Stomach smooth muscle (tissue), 2 donors: ENCODE measurements around the gene CDH23.

ENCODE experiments used
- H3K27ac ChIP-seq: one replicate; pipeline ENCODE4 v1.7.0; 2013; ENCODE audit warnings: mild to moderate bottlenecking, low read length, inconsistent platforms
- H3K27me3 ChIP-seq, 2 donors: one replicate each; pipeline ENCODE4 v1.7.0; 2013; ENCODE audit warnings: low read length in 2 of 2; ENCODE audit not compliant: insufficient read depth in 2 of 2, control insufficient read depth in 1 of 2
- H3K36me3 ChIP-seq, 2 donors: one replicate each; pipeline ENCODE4 v1.7.0; 2013; ENCODE audit warnings: low read length in 2 of 2; ENCODE audit not compliant: control insufficient read depth in 2 of 2, insufficient read depth in 2 of 2
- H3K4me1 ChIP-seq: one replicate; pipeline ENCODE4 v1.7.0; 2013; ENCODE audit warnings: low read length; ENCODE audit not compliant: control insufficient read depth, insufficient read depth
- H3K4me3 ChIP-seq, 2 donors: one replicate each; pipeline ENCODE4 v1.7.0; 2013; ENCODE audit warnings: low read length in 2 of 2
- H3K9ac ChIP-seq, 2 donors: one replicate each; pipeline ENCODE4 v1.7.0; 2013; ENCODE audit warnings: low read length in 2 of 2, mild to moderate bottlenecking in 1 of 2
- H3K9me3 ChIP-seq, 2 donors: one replicate each; pipeline ENCODE4 v1.7.0; 2013; ENCODE audit warnings: low read length in 2 of 2; ENCODE audit not compliant: control insufficient read depth in 2 of 2
- donor health status: healthy.
- donor health status: Pancreatic carcinoma.

Gene CDH23

DNA sequence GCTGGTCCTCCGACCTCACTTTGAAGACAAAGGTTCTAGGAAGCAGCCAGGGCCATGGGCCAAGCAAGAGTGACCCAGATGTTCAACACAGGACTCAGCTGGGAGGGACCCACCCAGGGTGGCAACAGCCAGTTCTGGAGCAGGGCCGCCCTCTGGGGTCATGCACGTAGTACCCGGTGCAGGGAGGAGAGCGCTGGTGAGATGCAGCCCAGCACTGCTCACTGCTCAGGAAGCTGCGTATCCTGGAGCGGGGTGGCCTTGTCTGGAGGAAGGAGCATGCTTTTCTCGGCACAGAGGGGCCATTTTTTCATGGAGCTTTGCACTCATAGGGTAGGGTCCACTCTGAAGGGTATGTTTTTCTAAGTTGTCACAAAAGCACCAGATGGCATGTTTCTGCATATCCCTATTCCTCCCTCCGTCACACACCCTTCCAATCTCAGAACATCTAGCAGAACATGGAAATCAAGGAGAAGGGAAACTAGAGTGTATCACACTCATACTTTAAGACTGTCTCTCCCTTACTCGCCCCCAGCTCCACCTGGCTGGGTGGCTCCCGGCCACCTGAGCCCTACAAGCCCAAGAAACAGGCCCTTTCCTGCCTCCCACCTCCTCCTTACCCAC, 132.6 kb downstream of the CDH23 start:
- Histone ChIP-seq H3K9ac (no peak overlapping the region), H3K27ac (no peak overlapping the region), H3K9me3 (no peaks in the 10 kb centered on the region), H3K4me3 (no peak overlapping the region), H3K27me3 (no peaks in the 10 kb centered on the region), H3K4me1 (no peaks in the 10 kb centered on the region), H3K36me3 (no peaks in the 10 kb centered on the region)

DNA sequence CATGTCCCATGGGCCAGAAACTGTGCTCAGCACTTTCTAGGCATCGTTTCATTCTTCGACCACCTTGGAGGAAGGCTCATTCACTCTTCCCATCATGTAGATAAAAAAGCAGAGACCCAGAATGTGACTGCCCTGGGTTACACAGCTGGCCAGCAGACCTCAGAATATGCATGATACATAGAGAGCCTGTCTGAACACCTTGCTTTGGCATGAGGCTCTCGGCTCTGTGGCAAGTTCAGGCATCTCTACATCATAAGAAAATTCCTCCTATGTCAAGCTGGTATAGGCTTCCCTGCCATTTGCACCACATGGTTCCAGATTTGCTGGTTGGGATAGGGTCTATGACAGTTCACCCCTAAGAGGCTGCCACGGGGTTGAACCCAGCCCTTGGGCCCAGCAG, 134.1 kb downstream of the CDH23 start:
- no peaks in the 10 kb centered on the region for H3K36me3 ChIP-seq
- H3K4me1 ChIP-seq, result no peaks in the 10 kb centered on the region
- no peaks in the 10 kb centered on the region for H3K27me3 ChIP-seq
- no peak overlapping the region for H3K27ac ChIP-seq
- no peak overlapping the region for H3K9ac ChIP-seq
- no peak overlapping the region for H3K4me3 ChIP-seq
- no peaks in the 10 kb centered on the region for H3K9me3 ChIP-seq

DNA sequence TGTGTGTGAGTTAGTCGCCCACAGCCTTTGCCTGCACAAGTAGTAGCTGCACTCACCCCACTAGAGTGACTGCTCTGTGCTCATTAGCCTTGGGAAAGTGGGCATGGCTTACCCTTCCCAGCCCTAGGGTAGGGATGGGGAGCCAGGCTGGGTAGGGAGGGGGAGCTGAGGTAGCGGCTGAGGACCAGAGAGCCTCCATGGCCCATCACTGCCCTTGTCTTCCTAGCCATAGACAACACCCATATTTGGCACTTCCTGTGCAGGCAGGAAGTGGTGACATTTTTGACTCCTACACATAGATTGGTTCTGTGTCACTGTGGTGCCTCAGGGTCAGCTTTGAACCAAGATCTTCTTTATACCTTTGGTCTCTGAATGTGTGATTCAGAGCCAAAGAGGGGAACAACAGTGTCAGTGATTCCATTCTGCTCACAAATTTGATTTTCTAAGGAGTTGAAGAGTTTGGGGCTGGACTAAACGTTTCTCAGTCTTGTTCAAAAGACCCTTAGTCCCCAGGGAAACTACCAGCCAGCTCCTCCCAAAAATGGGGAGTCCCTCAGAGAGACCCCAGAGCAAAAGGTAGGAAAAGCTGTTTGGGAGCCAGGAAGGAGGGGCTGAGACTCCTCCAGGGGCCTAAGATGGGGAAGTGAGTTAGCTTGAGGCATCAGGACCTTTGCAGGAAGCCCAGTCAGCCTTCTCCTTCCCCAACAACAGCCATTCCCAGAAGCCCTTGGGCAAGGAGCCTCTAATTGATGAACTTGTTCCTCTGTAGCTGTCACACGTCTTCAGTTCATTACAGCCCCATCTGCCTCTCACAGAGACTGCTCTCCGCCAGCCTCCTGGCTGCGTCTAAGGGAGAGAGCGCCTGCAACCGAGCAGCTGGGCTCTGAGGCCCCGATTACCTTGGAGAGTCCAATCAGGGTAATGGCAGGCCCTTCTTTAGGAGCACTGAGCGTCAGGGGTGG, 135.0 kb downstream of the CDH23 start:
- Histone ChIP-seq H3K27ac (no peak overlapping the region), H3K27me3 (no peaks in the 10 kb centered on the region), H3K4me3 (no peak overlapping the region), H3K36me3 (no peaks in the 10 kb centered on the region), H3K9me3 (no peaks in the 10 kb centered on the region), H3K9ac (no peak overlapping the region), H3K4me1 (no peaks in the 10 kb centered on the region)

GRCh38 chr10:71532878-71533277, 136.2 kb downstream of the CDH23 start:
- H3K4me3 ChIP-seq, result no peak overlapping the region
- no peaks in the 10 kb centered on the region for H3K4me1 ChIP-seq
- H3K27me3 ChIP-seq, result no peaks in the 10 kb centered on the region
- no peaks in the 10 kb centered on the region for H3K36me3 ChIP-seq
- no peak overlapping the region for H3K9ac ChIP-seq
- no peak overlapping the region for H3K27ac ChIP-seq
- no peaks in the 10 kb centered on the region for H3K9me3 ChIP-seq

DNA sequence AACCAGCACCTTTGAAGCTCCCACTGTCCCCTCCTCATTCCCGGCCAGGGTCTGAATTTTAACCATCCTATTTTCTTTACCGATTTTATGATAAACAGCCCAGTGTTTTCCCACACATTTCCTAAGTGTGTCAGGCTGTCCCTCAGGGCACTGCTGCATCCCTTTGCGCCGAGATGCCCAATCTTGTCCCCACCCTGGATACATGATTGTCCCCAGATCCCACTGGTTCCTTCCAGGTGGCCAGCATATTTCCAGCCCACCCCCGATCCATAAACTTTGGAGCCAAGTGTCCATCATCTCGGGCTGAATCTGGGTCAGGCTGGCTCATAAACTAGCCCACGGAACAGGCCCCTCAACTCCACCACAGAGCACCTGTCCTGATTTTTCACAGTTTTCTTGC, 137.2 kb downstream of the CDH23 start:
- H3K4me3 ChIP-seq, result no peak overlapping the region
- no peaks in the 10 kb centered on the region for H3K4me1 ChIP-seq
- H3K27me3 ChIP-seq, result no peaks in the 10 kb centered on the region
- H3K36me3 ChIP-seq, result no peaks in the 10 kb centered on the region
- H3K9ac ChIP-seq, result no peak overlapping the region
- no peaks in the 10 kb centered on the region for H3K9me3 ChIP-seq
- H3K27ac ChIP-seq, result no peak overlapping the region

DNA sequence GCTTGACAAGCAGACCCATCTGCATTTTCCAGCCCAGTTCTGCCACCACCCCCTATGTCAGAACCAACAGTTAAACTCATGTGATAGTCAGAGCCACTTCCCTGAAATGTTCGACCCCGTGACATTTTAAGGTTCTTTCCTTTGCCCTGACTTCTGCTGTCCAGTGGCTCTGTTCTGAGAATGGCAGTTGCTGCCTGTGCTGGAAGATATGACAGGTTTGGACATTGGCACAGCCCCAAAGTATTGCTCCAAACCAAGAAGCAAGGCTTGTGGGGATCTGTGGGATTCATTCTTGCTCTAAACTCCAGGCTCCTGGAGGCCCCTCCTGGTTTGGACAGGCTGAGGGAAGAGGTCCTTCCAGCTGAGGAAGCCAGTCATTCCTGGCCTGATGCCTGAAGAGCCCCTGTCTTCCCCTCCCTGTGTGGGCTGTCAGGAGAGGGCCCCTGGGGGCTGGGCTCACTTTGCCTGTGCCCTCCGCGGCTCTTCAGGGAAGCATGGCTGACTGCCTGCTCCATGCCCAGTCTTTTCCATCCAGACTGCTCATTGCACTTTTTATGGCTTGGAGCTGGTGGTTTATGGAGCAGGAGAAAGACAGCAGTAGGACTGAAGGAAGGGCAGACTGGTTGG, 138.0 kb downstream of the CDH23 start:
- H3K9ac ChIP-seq, result no peak overlapping the region
- no peak overlapping the region for H3K4me3 ChIP-seq
- H3K4me1 ChIP-seq, result no peaks in the 10 kb centered on the region
- H3K27me3 ChIP-seq, result peaks cover 0 to 1% of the 10 kb centered on the region in 2 donors
- H3K36me3 ChIP-seq, result no peaks in the 10 kb centered on the region
- H3K27ac ChIP-seq, result no peak overlapping the region
- H3K9me3 ChIP-seq, result no peaks in the 10 kb centered on the region

GRCh38 chr10:71536332-71536731, 139.6 kb downstream of the CDH23 start:
- Histone ChIP-seq H3K4me3 (no peak overlapping the region), H3K27ac (no peak overlapping the region), H3K36me3 (no peaks in the 10 kb centered on the region), H3K27me3 (peaks cover 0 to 2% of the 10 kb centered on the region in 2 donors), H3K9ac (no peak overlapping the region), H3K9me3 (no peaks in the 10 kb centered on the region), H3K4me1 (no peaks in the 10 kb centered on the region)

GRCh38 chr10:71537125-71537524, 140.4 kb downstream of the CDH23 start:
- H3K9me3 ChIP-seq, result no peaks in the 10 kb centered on the region
- no peak overlapping the region for H3K4me3 ChIP-seq
- H3K27ac ChIP-seq, result no peak overlapping the region
- peaks cover 0 to 2% of the 10 kb centered on the region in 2 donors for H3K27me3 ChIP-seq
- H3K36me3 ChIP-seq, result no peaks in the 10 kb centered on the region
- H3K4me1 ChIP-seq, result no peaks in the 10 kb centered on the region
- H3K9ac ChIP-seq, result no peak overlapping the region

DNA sequence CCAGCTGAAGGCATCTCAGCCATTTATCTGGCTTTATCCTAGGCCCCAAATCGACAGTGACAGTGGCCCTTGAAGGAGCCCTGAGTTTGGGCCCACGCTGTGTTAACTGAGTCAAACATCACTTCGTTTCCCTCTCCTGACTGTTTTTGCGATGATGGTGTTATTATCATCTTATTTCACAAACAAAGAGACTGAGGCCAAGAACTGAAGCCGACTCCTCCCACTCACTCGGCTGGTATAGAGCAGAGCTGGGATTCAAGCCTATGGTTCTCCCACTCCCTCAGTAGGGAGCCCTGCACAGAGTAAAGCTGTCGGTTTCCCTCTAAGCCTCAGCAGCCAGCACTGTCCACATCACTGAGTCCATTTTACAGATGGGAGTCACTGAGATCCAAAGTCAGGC, 141.0 kb downstream of the CDH23 start:
- Histone ChIP-seq H3K9ac (no peak overlapping the region), H3K27me3 (peaks cover 0 to 2% of the 10 kb centered on the region in 2 donors), H3K4me1 (no peaks in the 10 kb centered on the region), H3K27ac (no peak overlapping the region), H3K9me3 (no peaks in the 10 kb centered on the region), H3K4me3 (no peak overlapping the region), H3K36me3 (no peaks in the 10 kb centered on the region)

DNA sequence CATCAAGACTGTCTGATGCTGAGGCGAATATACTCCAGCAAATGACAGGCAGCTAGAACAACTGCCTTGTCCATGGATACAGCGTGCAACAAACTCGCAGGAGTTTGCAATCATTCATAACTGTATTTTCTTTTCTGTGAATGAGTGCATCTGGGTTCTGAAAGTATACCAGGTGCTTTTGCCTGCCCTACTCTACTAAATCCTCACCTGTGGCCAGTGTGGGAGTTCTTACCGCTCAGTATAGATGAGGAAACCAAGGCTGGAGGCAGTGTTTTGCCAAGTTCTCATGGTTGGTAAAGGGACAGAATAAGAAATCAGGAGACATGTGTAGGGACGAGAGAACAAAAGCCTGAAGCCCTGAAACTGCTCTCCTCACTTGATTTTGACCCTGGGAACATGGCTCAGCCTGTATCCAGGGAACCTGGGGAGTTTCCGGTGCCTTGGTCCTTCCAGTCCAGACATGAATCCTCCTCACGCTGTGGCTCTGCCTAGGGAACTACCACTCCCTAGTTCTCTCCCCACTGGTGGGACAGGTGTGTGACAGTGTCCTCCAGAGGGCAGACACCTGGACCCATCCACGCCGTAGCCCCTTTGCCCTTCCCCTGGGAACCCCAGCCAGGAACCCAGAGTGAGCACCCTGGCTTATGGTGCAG, 142.0 kb downstream of the CDH23 start:
- Histone ChIP-seq H3K36me3 (no peaks in the 10 kb centered on the region), H3K27me3 (peaks cover 0 to 2% of the 10 kb centered on the region in 2 donors), H3K9me3 (no peaks in the 10 kb centered on the region), H3K4me3 (no peak overlapping the region), H3K9ac (no peak overlapping the region), H3K4me1 (no peaks in the 10 kb centered on the region), H3K27ac (no peak overlapping the region)
